GM12873 (cell line): ENCODE results near the gene HIF3A.

ENCODE experiments used
- CTCF ChIP-seq: IDR thresholded peaks from 2 replicates; pipeline ENCODE4 v1.5.1; 2012; ENCODE audit warnings: low read depth, mild to moderate bottlenecking, moderate library complexity, low read length, control low read depth; ENCODE audit not compliant: insufficient read depth; ENCODE audit errors: missing control alignments

Gene HIF3A

GRCh38 chr19:46326608-46327007, 29.8 kb downstream of the HIF3A start:
- TF ChIP-seq CTCF = no peak

GRCh38 chr19:46328079-46328478, 31.2 kb downstream of the HIF3A start:
- TF ChIP-seq CTCF = no peak

GRCh38 chr19:46330319-46330918, 33.6 kb downstream of the HIF3A start:
- no peak for TF ChIP-seq CTCF

GRCh38 chr19:46337487-46337886, 40.6 kb downstream of the HIF3A start:
- TF ChIP-seq CTCF = no peak

GRCh38 chr19:46339446-46339845, 42.6 kb downstream of the HIF3A start:
- no peak for TF ChIP-seq CTCF

GRCh38 chr19:46340051-46340659, 43.3 kb downstream of the HIF3A start:
- TF ChIP-seq CTCF = no peak

GRCh38 chr19:46341937-46342336, 45.1 kb downstream of the HIF3A start:
- no peak for TF ChIP-seq CTCF
